Measurements from ENCODE around the gene PLTP. TPM values are rescaled to one million over a fixed set of nuclear protein-coding genes. Genes with fewer than 3 reads are reported as not detected.
A peak's percentile ranks its signal among the peaks of the same experiment; 100 is the strongest.

Gene PLTP
- total and polyA plus RNA-seq, 2 of the 13 experiments (the other 11 are each of a cell fraction or from before 2014, with no cell fraction given) = 16.9 to 28.6 TPM

DNA sequence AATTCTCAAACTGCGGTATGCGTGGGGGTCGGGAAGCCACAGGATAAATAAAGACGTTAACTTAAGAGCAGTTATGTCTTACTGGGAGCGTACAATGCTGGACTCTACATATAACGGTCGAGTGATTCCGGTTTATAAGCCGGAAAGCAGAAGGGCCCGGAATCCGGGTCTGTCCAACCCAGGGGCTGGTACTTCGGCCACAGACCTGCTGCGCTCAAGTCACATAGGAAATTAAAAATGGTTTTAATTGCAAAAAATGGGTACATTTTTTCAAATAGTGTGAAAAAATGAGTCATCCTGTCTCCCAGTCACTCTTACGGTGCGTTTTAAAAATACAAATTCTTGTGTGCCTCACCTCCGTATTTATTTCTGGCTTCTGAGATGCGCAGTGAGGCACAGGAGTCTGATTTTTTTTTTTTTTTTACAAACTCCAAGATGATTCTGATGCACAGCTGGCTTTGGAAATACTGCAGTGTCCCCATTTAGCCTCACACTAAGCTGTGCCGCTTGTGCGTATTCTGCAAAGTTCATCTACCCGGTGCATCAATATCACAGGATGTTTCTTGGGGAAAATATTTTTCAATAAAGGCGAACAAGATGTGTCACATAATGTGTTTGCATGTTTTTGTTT is 23.6 kb upstream of the PLTP start (continued):
- peak; percentile 83 for TF ChIP-seq PRDM15 (CRISPR knock-in tag; IDR thresholded peaks at IDR 0.05)
- TF ChIP-seq MIER3 (CRISPR knock-in tag; IDR thresholded peaks at IDR 0.05; ENCODE audit: borderline replicate concordance) = no peak; the same call in 1 of the 2 replicates
- TF ChIP-seq ZNF34 (CRISPR knock-in tag; IDR thresholded peaks at IDR 0.05; ENCODE audit: borderline replicate concordance) = no peak
- TF ChIP-seq ZFP90 (CRISPR knock-in tag; IDR thresholded peaks at IDR 0.05; ENCODE audit: borderline replicate concordance) = no peak
- no peak for TF ChIP-seq AGO1 (IDR thresholded peaks at IDR 0.05; ENCODE audit: low read depth, low read length, poor library complexity, severe bottlenecking)
- no peak for TF ChIP-seq PHF5A (CRISPR knock-in tag; IDR thresholded peaks at IDR 0.05; ENCODE audit: low read depth, unreplicated experiment)
- TF ChIP-seq, protein P1, sequence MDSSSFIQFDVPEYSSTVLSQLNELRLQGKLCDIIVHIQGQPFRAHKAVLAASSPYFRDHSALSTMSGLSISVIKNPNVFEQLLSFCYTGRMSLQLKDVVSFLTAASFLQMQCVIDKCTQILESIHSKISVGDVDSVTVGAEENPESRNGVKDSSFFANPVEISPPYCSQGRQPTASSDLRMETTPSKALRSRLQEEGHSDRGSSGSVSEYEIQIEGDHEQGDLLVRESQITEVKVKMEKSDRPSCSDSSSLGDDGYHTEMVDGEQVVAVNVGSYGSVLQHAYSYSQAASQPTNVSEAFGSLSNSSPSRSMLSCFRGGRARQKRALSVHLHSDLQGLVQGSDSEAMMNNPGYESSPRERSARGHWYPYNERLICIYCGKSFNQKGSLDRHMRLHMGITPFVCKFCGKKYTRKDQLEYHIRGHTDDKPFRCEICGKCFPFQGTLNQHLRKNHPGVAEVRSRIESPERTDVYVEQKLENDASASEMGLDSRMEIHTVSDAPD (CRISPR knock-in tag; IDR thresholded peaks at IDR 0.05) = no peak
- TF ChIP-seq, protein P2, sequence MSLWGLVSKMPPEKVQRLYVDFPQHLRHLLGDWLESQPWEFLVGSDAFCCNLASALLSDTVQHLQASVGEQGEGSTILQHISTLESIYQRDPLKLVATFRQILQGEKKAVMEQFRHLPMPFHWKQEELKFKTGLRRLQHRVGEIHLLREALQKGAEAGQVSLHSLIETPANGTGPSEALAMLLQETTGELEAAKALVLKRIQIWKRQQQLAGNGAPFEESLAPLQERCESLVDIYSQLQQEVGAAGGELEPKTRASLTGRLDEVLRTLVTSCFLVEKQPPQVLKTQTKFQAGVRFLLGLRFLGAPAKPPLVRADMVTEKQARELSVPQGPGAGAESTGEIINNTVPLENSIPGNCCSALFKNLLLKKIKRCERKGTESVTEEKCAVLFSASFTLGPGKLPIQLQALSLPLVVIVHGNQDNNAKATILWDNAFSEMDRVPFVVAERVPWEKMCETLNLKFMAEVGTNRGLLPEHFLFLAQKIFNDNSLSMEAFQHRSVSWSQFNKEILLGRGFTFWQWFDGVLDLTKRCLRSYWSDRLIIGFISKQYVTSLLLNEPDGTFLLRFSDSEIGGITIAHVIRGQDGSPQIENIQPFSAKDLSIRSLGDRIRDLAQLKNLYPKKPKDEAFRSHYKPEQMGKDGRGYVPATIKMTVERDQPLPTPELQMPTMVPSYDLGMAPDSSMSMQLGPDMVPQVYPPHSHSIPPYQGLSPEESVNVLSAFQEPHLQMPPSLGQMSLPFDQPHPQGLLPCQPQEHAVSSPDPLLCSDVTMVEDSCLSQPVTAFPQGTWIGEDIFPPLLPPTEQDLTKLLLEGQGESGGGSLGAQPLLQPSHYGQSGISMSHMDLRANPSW (CRISPR knock-in tag; IDR thresholded peaks at IDR 0.05; ENCODE audit: borderline replicate concordance) = no peak
- TF ChIP-seq ZNF432 (CRISPR knock-in tag; IDR thresholded peaks at IDR 0.05; ENCODE audit: borderline replicate concordance) = no peak
- no peak for TF ChIP-seq FOXK1 (CRISPR knock-in tag; IDR thresholded peaks at IDR 0.05; ENCODE audit: borderline replicate concordance, low read depth)
- TF ChIP-seq, protein P3, sequence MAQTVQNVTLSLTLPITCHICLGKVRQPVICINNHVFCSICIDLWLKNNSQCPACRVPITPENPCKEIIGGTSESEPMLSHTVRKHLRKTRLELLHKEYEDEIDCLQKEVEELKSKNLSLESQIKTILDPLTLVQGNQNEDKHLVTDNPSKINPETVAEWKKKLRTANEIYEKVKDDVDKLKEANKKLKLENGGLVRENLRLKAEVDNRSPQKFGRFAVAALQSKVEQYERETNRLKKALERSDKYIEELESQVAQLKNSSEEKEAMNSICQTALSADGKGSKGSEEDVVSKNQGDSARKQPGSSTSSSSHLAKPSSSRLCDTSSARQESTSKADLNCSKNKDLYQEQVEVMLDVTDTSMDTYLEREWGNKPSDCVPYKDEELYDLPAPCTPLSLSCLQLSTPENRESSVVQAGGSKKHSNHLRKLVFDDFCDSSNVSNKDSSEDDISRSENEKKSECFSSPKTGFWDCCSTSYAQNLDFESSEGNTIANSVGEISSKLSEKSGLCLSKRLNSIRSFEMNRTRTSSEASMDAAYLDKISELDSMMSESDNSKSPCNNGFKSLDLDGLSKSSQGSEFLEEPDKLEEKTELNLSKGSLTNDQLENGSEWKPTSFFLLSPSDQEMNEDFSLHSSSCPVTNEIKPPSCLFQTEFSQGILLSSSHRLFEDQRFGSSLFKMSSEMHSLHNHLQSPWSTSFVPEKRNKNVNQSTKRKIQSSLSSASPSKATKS (CRISPR knock-in tag; IDR thresholded peaks at IDR 0.05) = no peak
- no peak for TF ChIP-seq TEAD3 (CRISPR knock-in tag; optimal IDR thresholded peaks at IDR 0.05; ENCODE audit: borderline replicate concordance)
- no peak for TF ChIP-seq GABPB1 (CRISPR knock-in tag; IDR thresholded peaks at IDR 0.05)
- TF ChIP-seq ZNF30 (CRISPR knock-in tag; IDR thresholded peaks at IDR 0.05) = no peak
- no peak for TF ChIP-seq HOXA5 (CRISPR knock-in tag; IDR thresholded peaks at IDR 0.05)
- TF ChIP-seq TRAFD1 (CRISPR knock-in tag; IDR thresholded peaks at IDR 0.05; ENCODE audit: borderline replicate concordance) = no peak
- no peak for TF ChIP-seq KMT2B (CRISPR knock-in tag; IDR thresholded peaks at IDR 0.05)

Measured in HepG2 (cell line).